CD4-positive, alpha-beta T cell treated with Interleukin-4 for 4 hours (primary cell): ENCODE results near the gene FTH1.

Source experiments
- DNase-seq: peaks from one replicate; pipeline ENCODE4 v3.0.0-alpha.2; 2020

Gene FTH1

GRCh38 chr11:61947486-61948210 is 19.8 kb downstream of the FTH1 start:
- DNase-seq, result peak; percentile 65

GRCh38 chr11:61946894-61947293 is 20.5 kb downstream of the FTH1 start:
- DNase-seq, result no peak

- DNase-seq, result no peak
Measured at GRCh38 chr11:61945191-61945590, 22.2 kb downstream of the FTH1 start.

GRCh38 chr11:61940466-61940865 is 27.0 kb downstream of the FTH1 start:
- DNase-seq, result no peak

GRCh38 chr11:61935861-61936260 is 31.6 kb downstream of the FTH1 start:
- DNase-seq, result no peak

- no peak for DNase-seq
Measured at GRCh38 chr11:61930933-61931332, 36.5 kb downstream of the FTH1 start.

- DNase-seq, result no peak
Measured at GRCh38 chr11:61928606-61929005, 38.8 kb downstream of the FTH1 start.

- no peak for DNase-seq
Measured at GRCh38 chr11:61927501-61927900, 39.9 kb downstream of the FTH1 start.

GRCh38 chr11:61926235-61926634 is 41.2 kb downstream of the FTH1 start:
- no peak for DNase-seq

- DNase-seq, result no peak
Measured at GRCh38 chr11:61925736-61926135, 41.7 kb downstream of the FTH1 start.

- no peak for DNase-seq
Measured at GRCh38 chr11:61924064-61924455, 43.4 kb downstream of the FTH1 start.

- no peak for DNase-seq
Measured at GRCh38 chr11:61923166-61924063, 44.0 kb downstream of the FTH1 start.

- DNase-seq, result no peak
Measured at GRCh38 chr11:61922539-61922938, 44.9 kb downstream of the FTH1 start.

GRCh38 chr11:61921446-61921845 is 46.0 kb downstream of the FTH1 start:
- DNase-seq, result no peak

- DNase-seq, result no peak
Measured at GRCh38 chr11:61919705-61920631, 47.5 kb downstream of the FTH1 start.

- no peak for DNase-seq
Measured at GRCh38 chr11:61918938-61919704, 48.3 kb downstream of the FTH1 start.

- no peak for DNase-seq
Measured at GRCh38 chr11:61918251-61918937, 49.0 kb downstream of the FTH1 start.

GRCh38 chr11:61917334-61918109 is 49.9 kb downstream of the FTH1 start, which contains the start of gene RAB3IL1:
RAB3IL1 (minus strand) TSS chr11:61917566; CDS start chr11:61917367, 199 bp downstream.
- DNase-seq, result no peak

- DNase-seq, result no peak
Measured at GRCh38 chr11:61916737-61917333, 50.6 kb downstream of the FTH1 start.

- no peak for DNase-seq
Measured at GRCh38 chr11:61914471-61915171, 52.8 kb downstream of the FTH1 start.
